ENCODE data around the gene IL12RB2.

Gene IL12RB2

GRCh38 chr1:67313934-67314671, 6.4 kb downstream of the IL12RB2 start:
- DNase-seq = no peak

- DNase-seq = no peak
These were observed 7.0 kb downstream of the IL12RB2 start for GRCh38 chr1:67314696-67315095.

GRCh38 chr1:67316180-67316902, 8.7 kb downstream of the IL12RB2 start:
- DNase-seq = no peak

DNA sequence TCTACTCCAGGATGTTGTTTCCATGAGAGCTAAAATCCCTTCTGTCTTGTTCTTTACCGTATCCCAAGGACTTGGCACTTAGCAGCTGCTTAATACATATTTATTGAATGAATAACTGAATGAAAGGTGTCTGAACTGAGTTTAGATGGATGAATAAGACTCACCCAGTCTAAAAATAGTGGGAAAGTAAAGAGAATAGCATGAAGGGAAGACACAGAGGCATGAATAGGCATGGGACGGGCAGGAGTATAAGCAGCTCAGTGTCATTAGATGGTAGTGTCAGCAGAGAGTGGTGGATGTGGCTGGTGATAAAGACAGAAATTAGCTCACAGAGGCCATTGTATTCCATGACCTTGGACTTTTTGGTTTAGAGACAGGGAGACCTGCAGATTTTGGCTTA, 9.2 kb downstream of the IL12RB2 start:
- no peak for DNase-seq

- DNase-seq = no peak
These were observed 10.1 kb downstream of the IL12RB2 start for GRCh38 chr1:67317803-67318202.

GRCh38 chr1:67322442-67322841, 14.8 kb downstream of the IL12RB2 start:
- DNase-seq = no peak

GRCh38 chr1:67323087-67323486, 15.4 kb downstream of the IL12RB2 start:
- DNase-seq = no peak

DNA sequence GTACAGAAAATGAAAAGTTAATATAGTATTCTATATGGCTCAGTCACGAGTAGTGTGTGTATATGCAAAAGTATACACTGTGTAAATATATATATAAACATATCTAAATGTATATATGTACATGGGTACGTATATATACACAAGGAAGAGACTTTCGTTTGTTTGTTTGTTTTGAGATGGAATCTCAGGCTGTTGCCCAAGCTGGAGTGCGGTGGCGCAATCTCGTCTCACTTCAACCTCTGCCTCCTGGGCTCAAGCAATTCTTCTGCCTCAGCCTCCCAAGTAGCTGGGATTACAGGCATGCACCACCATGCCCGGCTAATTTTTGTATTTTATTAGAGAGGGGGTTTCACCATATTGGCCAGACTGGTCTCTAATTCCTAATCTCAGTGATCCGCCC, 16.4 kb downstream of the IL12RB2 start:
- no peak for DNase-seq

DNA sequence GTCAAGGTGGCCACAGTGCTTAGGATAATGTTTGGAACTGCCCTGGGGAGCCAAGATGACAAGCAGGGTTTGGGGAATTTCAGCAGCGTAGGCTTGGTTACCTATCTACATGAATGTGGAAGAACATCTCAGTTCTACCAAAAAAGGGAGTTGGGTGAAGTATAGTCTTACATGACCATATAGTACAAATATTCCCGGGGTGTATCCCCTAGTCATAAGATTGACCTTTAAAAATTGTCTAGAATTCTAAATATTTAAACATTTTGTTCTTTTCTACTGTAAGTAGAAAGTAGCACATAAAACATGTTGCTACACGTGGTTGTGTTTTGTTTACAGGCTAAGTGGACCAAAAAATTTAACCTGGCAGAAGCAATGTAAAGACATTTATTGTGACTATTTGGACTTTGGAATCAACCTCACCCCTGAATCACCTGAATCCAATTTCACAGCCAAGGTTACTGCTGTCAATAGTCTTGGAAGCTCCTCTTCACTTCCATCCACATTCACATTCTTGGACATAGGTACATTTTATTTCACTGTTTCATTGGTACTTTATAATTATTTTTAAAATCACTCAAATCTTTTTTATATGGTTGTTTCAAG, 20.3 kb downstream of the IL12RB2 start:
- no peak for DNase-seq

DNA sequence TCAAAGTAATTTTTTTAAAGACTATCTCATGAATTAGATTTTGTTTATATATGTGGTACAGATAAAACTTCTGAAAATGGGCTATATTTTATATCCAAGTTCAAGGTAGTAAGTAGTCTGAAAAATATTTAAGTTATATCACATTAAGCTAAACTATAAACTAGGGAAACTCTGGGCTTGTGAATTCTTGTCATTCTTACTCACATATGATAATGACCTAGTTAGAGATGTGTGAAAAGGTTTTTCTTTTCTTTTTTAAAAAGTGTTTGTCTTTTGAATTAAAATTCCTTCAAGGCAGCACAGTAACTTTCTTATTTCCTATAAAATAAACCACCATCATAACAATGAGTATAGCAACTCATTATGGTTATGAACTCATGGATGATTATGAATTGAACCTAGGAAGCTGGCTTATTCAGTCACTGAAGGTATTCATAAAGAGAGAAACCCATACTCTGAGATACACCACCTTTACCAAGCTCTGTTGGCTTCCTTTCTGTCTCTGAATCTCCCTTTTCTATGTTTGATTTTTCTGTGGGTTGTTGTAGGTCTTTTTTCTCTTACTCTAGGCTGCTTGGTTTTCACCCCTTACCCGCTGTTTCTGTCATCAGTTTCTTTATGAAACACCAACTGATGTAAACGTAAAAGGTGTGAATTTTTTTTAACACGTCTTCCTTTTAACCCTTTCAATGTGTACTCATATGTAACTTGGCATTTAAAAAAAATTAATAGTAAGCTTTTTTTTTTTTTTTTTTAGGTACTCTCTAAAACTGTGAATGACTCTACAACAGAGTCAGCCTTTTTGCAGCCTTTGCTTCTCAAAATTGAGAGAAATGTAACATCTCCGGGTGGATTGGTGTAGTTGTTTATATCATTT, 25.2 kb downstream of the IL12RB2 start:
- no peak for DNase-seq

DNA sequence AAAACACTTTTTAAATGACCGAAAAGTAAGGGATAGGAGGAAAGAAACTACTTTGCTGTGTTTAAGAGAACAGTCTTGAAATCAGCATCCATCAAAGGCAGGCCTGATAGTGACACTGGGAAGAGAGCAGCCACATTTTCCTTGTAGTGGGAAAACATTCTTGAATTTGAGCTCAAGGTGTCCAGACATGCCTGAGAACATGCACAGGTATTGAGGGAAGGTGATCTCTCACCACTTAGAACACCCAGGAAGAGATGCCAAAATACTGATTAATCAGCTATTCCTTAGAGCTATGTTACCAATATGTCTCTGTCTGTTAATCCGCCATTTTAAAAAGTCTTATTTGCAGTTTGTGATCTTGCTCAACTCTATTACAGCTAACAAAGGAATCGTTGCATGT, 25.9 kb downstream of the IL12RB2 start:
- DNase-seq = no peak

GRCh38 chr1:67335411-67335810, 27.7 kb downstream of the IL12RB2 start:
- DNase-seq = no peak

DNA sequence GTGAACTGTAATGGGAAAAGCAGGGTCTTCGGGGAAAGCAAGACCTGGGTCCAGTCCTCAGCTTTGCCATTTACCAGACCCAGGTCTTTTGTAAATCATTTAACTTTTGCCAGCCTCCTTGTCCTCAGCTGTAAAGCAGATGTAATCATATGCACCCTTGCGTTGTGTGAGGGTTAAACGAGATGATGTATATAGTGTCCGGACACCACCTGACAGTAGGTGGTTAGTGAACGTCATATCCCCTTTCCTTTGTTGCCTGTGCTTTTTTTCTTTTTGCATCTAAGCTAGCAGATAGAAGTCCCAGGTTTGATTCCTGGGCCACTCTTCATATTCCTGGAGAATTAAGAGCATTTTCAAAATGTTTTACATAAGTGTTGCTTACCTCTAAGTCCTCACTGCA, 28.5 kb downstream of the IL12RB2 start:
- DNase-seq = no peak

DNA sequence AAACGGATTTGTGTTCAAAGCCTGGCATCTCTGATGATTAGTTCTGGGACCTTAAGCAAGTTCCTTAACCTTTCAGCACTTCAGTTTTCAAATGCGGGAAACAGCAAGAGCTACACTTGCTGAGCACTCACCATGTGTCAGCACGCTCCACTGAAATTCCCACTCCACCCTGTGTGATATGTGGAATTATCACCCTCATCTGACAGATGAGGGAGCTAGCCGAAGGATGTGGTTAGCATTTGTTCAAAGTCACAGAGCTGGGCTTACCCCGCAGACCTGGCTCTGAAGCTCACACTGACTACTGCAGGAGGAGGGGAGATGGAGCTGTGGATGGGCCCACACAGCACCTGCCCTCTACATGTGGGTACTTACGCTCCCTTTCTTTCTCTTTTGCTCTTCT, 29.1 kb downstream of the IL12RB2 start:
- DNase-seq = no peak

DNA sequence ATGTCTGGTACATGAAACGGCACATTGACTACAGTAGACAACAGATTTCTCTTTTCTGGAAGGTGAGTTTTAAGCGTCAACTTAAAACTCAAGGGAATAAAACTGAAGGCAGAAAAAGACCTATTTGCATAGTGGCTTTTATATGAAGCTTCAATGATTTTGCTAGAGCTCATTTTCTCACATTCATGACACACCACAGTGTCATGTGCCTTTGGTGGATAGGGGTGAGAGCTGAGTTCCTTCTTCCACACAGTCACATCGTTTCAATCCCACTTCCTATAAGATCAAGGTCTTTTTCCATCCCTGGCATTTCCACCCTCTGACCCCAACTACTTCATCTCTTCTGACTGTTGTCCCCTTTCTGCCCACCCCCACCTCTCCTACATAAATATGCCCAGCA, 31.0 kb downstream of the IL12RB2 start:
- DNase-seq = no peak

- DNase-seq = no peak
These were observed 32.1 kb downstream of the IL12RB2 start for GRCh38 chr1:67339623-67340343.

GRCh38 chr1:67342076-67342890, 34.6 kb downstream of the IL12RB2 start:
- DNase-seq = no peak

GRCh38 chr1:67345556-67345955, 37.9 kb downstream of the IL12RB2 start:
- no peak for DNase-seq

GRCh38 chr1:67346982-67347381, 39.3 kb downstream of the IL12RB2 start:
- no peak for DNase-seq

DNA sequence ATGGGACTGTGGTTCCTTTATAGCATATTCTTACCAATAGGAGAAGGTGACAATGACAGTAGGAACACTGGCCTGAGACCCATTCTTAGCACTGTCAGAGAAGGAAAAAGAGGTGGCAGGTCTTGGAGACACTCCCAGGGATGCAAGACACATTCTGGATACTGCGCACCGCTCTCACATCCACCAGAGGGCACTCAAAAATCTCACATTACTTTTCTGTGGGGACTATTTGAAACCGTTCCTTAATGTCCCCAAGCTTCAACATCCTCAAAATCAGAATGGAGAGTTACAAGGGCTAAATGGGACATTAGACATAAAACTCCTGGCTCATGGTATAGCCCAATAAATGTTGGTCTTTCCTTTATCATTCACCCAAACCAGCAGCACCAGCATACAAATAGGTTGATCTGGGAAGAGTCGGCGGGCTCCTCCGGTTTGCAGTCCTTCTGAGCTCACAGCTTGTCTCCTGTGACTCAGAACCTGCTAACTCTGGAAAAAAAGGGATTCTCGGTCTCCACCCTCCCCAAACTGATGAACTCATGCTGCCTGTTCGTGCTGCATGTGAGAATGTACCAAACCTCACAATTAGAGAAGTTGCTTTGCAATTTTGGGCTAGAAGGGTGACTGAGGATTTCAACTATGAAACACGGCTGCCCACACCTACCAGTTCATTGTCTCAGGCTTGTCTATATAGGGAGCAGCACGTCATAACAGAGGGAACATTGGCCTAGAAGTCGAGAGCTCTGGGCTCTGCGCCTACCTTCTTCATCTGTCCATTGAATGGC, 40.2 kb downstream of the IL12RB2 start:
- peak; percentile 11 for DNase-seq
